ENCODE data around the gene DTX1. TPM values are rescaled to one million over a fixed set of nuclear protein-coding genes. Genes with fewer than 3 reads are reported as not detected.

Gene DTX1
- total and polyA plus RNA-seq, 9 donors = 1.7 to 5.4 (median 3.6) TPM

DNA sequence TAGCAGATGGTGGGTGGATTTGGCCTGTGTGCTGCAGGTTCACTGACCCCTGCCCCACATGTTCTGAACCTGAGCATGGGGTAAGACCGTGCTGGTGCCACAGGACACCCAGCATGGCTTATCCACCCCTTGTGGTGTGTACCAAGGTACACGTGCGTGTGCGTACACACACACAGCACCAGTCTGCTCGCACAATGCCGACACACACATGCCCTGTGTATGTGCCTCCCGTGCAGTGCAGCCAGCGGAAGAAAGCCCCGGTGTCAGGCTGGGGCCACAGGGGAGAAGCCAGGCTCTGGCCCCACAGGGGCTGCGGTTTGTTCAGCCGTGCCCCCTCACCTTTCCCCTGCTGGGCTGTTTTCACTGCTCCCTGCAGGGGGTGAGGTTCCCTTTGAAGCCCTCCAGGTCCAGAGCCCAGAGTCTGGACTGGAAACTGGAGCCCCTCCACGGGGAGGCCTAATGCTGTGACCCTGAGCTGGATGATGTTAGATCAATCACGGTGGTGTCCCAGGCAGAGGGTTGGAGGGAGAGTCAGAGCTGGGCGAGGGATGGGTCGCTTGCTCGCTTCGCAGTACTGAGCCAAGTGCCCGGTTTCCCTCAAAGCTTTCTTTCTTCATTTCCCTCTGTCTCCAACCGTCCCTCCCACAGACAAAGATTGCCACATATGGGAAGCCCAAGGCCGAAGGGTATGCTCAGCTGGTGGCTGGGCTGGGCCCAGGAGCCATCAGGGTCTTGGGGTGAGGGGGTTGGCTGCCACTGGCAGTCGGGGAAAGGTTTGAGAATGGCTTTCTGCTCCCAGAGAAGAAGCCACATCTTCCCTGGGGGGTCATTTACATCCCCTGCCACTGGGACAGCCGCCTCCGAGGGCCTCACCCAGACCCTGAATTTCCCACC is 6.2 kb downstream of the DTX1 start:
- no peak overlapping the region for H3K27ac ChIP-seq (ENCODE audit: low read length)
- H3K27me3 ChIP-seq (ENCODE audit: control insufficient read depth, insufficient read depth, low read length) = peaks cover 38% of the 10 kb centered on the region
- no peak for DNase-seq
- H3K9me3 ChIP-seq (replicated peaks; ENCODE audit: control insufficient read depth, low read depth, low read length) = no peaks in the 10 kb centered on the region
- WGBS (ENCODE audit: insufficient coverage) = 53% methylated on average over 12 of the region's 23 CpGs
- no peak overlapping the region for H3K4me3 ChIP-seq (ENCODE audit: low read length)
- no peaks in the 10 kb centered on the region for H3K36me3 ChIP-seq (ENCODE audit: control insufficient read depth, insufficient read depth, low read length)
- no peaks in the 10 kb centered on the region for H3K4me1 ChIP-seq (ENCODE audit: control insufficient read depth, insufficient read depth, low read length)

DNA sequence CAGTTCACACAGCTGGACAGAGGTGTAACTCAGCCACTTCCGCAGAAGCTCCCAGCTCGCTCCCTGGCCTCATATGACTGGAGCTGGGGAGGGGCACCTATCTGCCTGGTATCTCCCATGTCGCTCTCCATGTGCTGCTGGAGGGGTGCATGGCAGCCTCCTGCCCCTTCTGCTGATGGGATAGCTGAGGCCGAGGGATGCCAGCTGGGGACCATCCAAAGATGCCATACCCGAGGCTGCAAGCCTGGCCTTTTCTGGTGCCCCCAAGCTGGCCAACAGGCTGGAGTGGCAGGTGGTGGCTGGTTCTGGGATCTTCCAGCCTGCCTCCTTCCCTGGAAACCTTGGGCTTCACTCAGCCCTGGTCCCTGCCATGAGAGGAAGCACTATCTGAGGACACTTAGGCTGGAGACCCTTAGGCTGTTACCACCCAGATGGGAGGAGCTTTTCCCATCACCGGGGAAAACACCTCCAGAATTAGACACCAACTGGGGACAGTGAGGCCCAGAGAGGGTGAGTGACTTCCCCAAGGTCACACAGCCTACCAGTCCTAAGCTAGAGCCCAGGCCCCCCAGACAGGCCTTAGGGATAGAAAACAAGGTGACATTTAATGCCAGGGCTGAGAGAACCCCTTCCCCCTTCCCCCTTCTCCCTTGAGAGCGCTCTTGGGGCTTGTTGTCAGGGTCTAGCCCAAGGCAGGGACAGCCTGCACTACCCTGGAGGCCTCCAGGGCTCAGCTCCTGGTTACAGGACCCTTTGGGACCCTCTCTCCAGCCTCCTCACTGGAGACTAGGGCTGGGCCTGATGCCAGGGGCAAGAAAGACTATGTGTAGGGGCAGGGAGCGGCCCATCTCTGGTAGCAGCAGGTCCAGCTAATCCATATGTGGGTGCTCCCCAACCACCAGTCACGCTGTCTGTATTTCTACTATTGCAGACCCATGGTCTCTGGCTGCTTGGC is 7.1 kb downstream of the DTX1 start:
- no peak overlapping the region for H3K4me3 ChIP-seq (ENCODE audit: low read length)
- 85% methylated on average over 9 of the region's 9 CpGs for WGBS (ENCODE audit: insufficient coverage)
- H3K4me1 ChIP-seq (ENCODE audit: control insufficient read depth, insufficient read depth, low read length) = no peaks in the 10 kb centered on the region
- H3K9me3 ChIP-seq (replicated peaks; ENCODE audit: control insufficient read depth, low read depth, low read length) = no peaks in the 10 kb centered on the region
- no peak overlapping the region for H3K27ac ChIP-seq (ENCODE audit: low read length)
- no peak for DNase-seq
- H3K36me3 ChIP-seq (ENCODE audit: control insufficient read depth, insufficient read depth, low read length) = no peaks in the 10 kb centered on the region
- H3K27me3 ChIP-seq (ENCODE audit: control insufficient read depth, insufficient read depth, low read length) = peaks cover 32% of the 10 kb centered on the region

DNA sequence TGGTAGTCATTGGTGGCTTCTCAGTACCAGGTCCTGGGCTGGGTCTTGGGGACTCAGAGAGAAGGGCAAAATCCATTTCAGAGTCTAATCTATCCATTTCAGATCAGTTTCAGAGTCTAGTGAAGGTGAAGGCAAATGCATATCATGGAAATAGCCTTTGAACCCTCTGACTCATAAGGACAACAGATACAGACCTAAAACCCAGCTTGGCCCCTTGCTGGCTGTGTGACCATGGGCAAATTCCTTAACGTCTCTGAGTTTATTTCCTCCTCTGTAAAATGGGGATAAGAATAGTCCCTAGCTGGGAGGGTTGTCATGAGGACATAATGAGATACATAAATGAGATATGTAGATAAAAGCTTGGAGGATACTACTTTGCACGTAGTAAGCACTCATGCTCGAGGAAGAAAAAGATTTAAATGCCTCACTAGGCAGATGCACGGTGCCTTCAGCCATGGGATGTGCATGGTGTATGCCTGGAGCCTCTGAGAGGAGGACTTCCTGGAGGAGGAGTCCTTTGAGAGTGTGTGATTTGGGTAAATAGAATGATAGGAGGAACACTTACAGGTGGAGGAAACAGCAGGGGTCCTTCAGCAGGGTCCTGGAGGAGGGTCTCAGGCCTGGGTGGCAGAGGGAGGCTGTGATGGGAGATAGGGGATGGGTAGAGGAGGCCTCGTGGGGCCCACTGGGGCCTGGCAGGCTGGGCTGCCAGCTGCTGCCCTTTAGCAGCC is 8.0 kb downstream of the DTX1 start:
- WGBS (ENCODE audit: insufficient coverage) = 47% methylated on average over 4 of the region's 5 CpGs
- no peaks in the 10 kb centered on the region for H3K36me3 ChIP-seq (ENCODE audit: control insufficient read depth, insufficient read depth, low read length)
- H3K4me3 ChIP-seq (ENCODE audit: low read length) = no peak overlapping the region
- no peaks in the 10 kb centered on the region for H3K9me3 ChIP-seq (replicated peaks; ENCODE audit: control insufficient read depth, low read depth, low read length)
- DNase-seq = no peak
- H3K4me1 ChIP-seq (ENCODE audit: control insufficient read depth, insufficient read depth, low read length) = no peaks in the 10 kb centered on the region
- H3K27me3 ChIP-seq (ENCODE audit: control insufficient read depth, insufficient read depth, low read length) = peaks cover 28% of the 10 kb centered on the region
- no peak overlapping the region for H3K27ac ChIP-seq (ENCODE audit: low read length)

DNA sequence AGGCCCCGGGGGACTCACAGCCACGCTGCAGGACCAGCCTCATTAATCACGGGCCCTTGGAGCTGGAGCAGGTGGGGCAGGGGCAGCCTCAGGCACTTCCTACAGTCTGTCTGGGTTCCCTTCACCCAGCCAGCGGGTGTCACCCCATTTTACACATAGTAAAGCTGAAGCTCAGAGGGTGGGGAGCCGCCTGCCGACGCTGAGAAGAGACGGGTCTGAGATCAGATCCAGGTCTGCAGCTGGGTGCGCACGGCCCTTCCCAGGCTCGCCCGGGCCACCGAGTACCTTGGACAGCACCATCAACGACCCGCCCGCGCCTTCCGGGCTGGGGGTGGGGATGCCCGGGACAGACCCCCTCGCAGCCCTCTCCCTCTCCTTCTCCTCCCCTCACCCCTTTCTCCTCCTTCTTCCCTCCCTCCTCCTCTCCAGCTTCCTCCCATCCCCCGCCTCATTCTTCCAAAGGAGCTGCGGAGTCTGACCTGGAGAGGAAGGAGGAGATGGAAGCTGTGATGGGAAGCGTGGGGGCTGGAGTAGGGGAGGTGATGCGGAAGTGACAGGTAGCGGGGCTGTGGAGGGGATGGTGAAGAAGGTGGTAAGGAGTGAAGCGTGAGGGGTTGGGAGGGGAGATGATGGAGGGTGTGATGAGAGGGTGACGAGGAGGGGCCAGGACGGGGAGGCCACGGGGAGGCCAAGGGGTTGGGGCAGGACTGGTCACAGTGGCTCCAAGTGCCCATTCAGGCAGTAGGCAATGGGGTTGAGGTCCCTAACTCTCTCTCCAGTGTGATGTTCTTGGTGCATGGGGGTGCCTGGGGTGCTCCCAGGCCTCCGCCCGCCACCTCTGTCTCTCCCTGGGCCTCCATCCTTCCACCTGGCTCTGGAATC is 8.8 kb downstream of the DTX1 start:
- peaks cover 27% of the 10 kb centered on the region for H3K27me3 ChIP-seq (ENCODE audit: control insufficient read depth, insufficient read depth, low read length)
- no peak for DNase-seq
- WGBS (ENCODE audit: insufficient coverage) = 24% methylated on average over 17 of the region's 31 CpGs

DNA sequence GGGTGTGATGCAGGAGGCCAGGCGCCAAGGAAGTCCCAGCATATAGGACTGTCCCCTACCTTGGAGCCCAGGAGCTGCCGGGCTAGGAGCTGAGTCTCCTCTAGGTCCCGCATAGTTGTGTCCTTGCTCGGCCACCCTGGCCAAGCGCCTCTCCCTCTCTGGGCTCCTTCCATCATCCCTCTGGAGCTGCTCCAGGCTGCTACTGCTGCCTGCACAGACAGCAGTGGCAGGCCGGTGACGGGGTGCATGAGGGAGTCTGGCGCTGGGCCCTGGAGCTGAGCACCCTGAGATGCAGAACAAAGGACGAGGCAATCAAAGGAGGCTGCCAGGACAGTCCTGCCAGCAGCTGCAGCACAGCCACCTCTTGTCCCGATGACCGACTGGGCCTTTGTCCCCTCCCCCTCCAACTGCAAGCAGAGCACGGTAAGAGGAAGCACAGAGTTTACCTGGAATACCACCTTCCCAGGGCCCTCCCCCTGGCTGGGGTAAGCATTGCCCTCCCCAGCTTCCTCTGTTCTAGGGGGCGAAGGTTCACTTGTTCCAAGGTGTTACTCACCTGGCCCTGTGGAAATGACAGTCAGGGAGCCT is 10.4 kb downstream of the DTX1 start:
- Histone ChIP-seq H3K9me3 (replicated peaks; ENCODE audit: control insufficient read depth, low read depth, low read length) (no peaks in the 10 kb centered on the region), H3K27ac (ENCODE audit: low read length) (no peak overlapping the region), H3K27me3 (ENCODE audit: control insufficient read depth, insufficient read depth, low read length) (peaks cover 17% of the 10 kb centered on the region), H3K4me1 (ENCODE audit: control insufficient read depth, insufficient read depth, low read length) (peaks cover 7% of the 10 kb centered on the region), H3K36me3 (ENCODE audit: control insufficient read depth, insufficient read depth, low read length) (no peaks in the 10 kb centered on the region), H3K4me3 (ENCODE audit: low read length) (no peak overlapping the region)
- no peak for DNase-seq
- WGBS (ENCODE audit: insufficient coverage) = 62% methylated on average over 7 of the region's 13 CpGs

More for the DNA sequence above, 8.8 kb downstream of the DTX1 start:
- no peak overlapping the region for H3K4me3 ChIP-seq (ENCODE audit: low read length)
- H3K27ac ChIP-seq (ENCODE audit: low read length) = no peak overlapping the region
- H3K4me1 ChIP-seq (ENCODE audit: control insufficient read depth, insufficient read depth, low read length) = no peaks in the 10 kb centered on the region
- H3K36me3 ChIP-seq (ENCODE audit: control insufficient read depth, insufficient read depth, low read length) = no peaks in the 10 kb centered on the region
- no peaks in the 10 kb centered on the region for H3K9me3 ChIP-seq (replicated peaks; ENCODE audit: control insufficient read depth, low read depth, low read length)

DNA sequence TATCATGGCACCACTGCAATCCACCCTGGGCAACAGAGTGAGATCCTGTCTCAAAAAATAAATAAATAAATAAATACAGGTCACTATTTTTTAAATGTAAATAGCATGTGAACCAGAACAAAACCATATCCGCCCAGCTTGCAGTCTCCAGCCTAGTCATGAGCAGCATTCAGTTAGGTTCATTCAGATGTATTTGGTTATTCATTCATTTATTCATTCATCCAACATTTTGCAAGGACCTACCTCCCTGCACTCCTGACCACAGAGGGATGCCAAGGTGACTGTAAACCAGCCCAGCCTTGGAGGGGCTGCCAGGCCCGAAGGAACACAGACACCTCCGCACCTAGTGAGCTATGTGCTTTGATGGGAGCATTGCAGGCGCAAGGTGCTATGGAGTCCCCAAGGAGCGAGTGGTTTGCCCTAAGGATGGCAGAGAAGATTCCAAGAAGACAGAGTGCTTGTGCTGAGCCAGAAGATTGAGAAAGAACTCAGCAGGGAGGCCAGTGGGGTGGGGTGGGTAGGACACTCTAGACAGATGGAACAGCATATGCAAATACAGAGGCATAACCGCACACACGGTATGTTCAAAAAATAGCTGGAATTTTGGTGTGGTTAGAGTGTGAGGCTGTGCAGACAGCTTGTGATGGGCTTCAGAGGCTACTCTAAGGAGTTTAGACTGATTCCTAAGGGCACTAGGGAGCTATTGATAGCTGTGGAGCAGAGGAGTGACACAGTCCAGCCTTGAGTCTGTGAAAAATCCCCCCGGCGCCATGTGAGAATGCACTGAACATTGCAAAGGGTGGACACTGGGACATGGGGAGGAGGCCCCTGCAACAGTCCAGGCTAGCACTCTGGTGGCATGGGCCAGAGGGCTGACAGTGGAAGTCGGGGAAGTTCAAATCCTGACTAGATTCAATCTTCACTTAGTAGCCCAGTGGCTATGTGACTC is 11.7 kb downstream of the DTX1 start:
- no peak overlapping the region for H3K27ac ChIP-seq (ENCODE audit: low read length)
- H3K36me3 ChIP-seq (ENCODE audit: control insufficient read depth, insufficient read depth, low read length) = no peaks in the 10 kb centered on the region
- no peak for DNase-seq
- 84% methylated on average over 8 of the region's 10 CpGs for WGBS (ENCODE audit: insufficient coverage)
- H3K9me3 ChIP-seq (replicated peaks; ENCODE audit: control insufficient read depth, low read depth, low read length) = no peaks in the 10 kb centered on the region
- peaks cover 13% of the 10 kb centered on the region for H3K27me3 ChIP-seq (ENCODE audit: control insufficient read depth, insufficient read depth, low read length)
- H3K4me1 ChIP-seq (ENCODE audit: control insufficient read depth, insufficient read depth, low read length) = peaks cover 11% of the 10 kb centered on the region
- H3K4me3 ChIP-seq (ENCODE audit: low read length) = no peak overlapping the region

DNA sequence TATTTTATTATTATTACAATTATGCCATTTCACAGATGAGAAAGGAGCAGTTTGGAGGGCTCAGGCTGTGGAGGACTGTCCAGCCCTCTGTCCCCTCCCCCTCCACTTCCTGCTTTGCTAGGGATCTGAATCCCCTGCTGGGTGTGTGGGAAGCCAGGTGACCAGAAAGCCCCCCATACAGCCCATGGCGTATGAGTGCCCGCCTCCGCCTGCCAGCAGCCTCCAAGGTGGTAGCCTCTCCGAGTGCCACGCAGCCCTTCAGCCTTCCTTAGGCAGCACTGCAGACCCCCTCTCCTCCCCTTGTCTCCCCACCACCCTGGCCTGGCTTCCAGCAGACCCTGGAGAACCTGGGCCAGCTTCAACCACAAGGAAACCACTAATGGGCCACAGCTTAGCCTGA is 12.6 kb downstream of the DTX1 start:
- Histone ChIP-seq H3K27me3 (ENCODE audit: control insufficient read depth, insufficient read depth, low read length) (peaks cover 12% of the 10 kb centered on the region), H3K4me3 (ENCODE audit: low read length) (no peak overlapping the region), H3K4me1 (ENCODE audit: control insufficient read depth, insufficient read depth, low read length) (peaks cover 11% of the 10 kb centered on the region), H3K9me3 (replicated peaks; ENCODE audit: control insufficient read depth, low read depth, low read length) (no peaks in the 10 kb centered on the region), H3K36me3 (ENCODE audit: control insufficient read depth, insufficient read depth, low read length) (no peaks in the 10 kb centered on the region), H3K27ac (ENCODE audit: low read length) (no peak overlapping the region)
- WGBS (ENCODE audit: insufficient coverage) = 30% methylated on average over 2 of the region's 5 CpGs
- no peak for DNase-seq

DNA sequence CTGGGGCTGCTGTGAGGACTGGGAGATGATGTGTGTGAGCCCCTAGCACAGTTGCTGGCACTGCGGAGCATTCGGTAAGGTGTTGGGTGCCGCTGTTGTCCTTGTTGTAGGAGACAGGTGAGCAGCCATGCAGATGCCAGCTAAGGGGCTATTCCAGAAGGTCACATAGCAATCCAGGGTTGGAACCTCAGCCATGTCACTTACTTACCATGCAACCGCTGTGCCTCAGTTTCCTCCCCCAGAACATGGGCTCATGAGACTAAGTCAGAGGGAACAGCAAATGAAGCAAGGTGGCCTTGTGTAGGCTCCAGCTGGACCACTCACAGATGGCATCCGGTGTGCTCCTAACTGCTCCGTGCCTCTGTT is 13.2 kb downstream of the DTX1 start:
- Histone ChIP-seq H3K9me3 (replicated peaks; ENCODE audit: control insufficient read depth, low read depth, low read length) (no peaks in the 10 kb centered on the region), H3K27me3 (ENCODE audit: control insufficient read depth, insufficient read depth, low read length) (peaks cover 11% of the 10 kb centered on the region), H3K36me3 (ENCODE audit: control insufficient read depth, insufficient read depth, low read length) (no peaks in the 10 kb centered on the region), H3K4me3 (ENCODE audit: low read length) (no peak overlapping the region), H3K27ac (ENCODE audit: low read length) (no peak overlapping the region), H3K4me1 (ENCODE audit: control insufficient read depth, insufficient read depth, low read length) (peaks cover 11% of the 10 kb centered on the region)
- no peak for DNase-seq
- 87% methylated on average over 4 of the region's 6 CpGs for WGBS (ENCODE audit: insufficient coverage)
